Neural progenitor cell (in vitro differentiated cells): ENCODE data around the gene NKX2-1. TPM values are rescaled to one million over a fixed set of nuclear protein-coding genes. Genes with fewer than 3 reads are reported as not detected.

Source experiments
- DNase-seq: peaks from one replicate; pipeline ENCODE4 v3.0.0-alpha.2; 2016; ENCODE audit warnings: low spot score
- H2AFZ ChIP-seq: fragments of 200-600 bp; sonication (generic); replicated peaks from 2 replicates; pipeline ENCODE4 v1.6.1; 2016; ENCODE audit warnings: antibody characterized with exemption
- H3F3A ChIP-seq: fragments of 200-600 bp; sonication (generic); 2 replicates; pipeline ENCODE4 v1.6.1; 2016; ENCODE audit warnings: antibody characterized with exemption, low read depth
- H3K27ac ChIP-seq: fragments of 200-600 bp; sonication (generic); 2 replicates; pipeline ENCODE4 v1.5.1; 2016; ENCODE audit warnings: mild to moderate bottlenecking
- H3K27me3 ChIP-seq: fragments of 200-600 bp; sonication (generic); 2 replicates; pipeline ENCODE4 v1.6.1; 2016; ENCODE audit warnings: mild to moderate bottlenecking, moderate library complexity
- H3K36me3 ChIP-seq: fragments of 200-600 bp; sonication (generic); 2 replicates; pipeline ENCODE4 v1.5.1; 2016
- H3K4me1 ChIP-seq: fragments of 200-600 bp; sonication (generic); 2 replicates; pipeline ENCODE4 v1.6.1; 2016; ENCODE audit warnings: mixed run types
- H3K4me2 ChIP-seq: fragments of 200-600 bp; sonication (generic); 2 replicates; pipeline ENCODE4 v1.6.1; 2016
- H3K4me3 ChIP-seq: fragments of 200-600 bp; sonication (generic); 2 replicates; pipeline ENCODE4 v1.5.1; 2016
- H3K79me2 ChIP-seq: fragments of 200-600 bp; sonication (generic); 2 replicates; pipeline ENCODE4 v1.6.1; 2016; ENCODE audit warnings: low read depth
- H3K9ac ChIP-seq: fragments of 200-600 bp; sonication (generic); 2 replicates; pipeline ENCODE4 v1.6.1; 2016
- H3K9me3 ChIP-seq: fragments of 200-600 bp; sonication (generic); 2 replicates; pipeline ENCODE4 v1.5.1; 2016; ENCODE audit warnings: low read depth
- H4K20me1 ChIP-seq: fragments of 200-600 bp; sonication (generic); 2 replicates; pipeline ENCODE4 v1.6.1; 2016; ENCODE audit warnings: low read depth
- H3K27ac Mint-ChIP-seq: 3 replicates; pipeline ENCODE4 v1.8.0; 2021; ENCODE audit warnings: mixed read lengths
- H3K27me3 Mint-ChIP-seq: 2 replicates; pipeline ENCODE4 v1.8.0; 2022; ENCODE audit warnings: low read depth, mild to moderate bottlenecking, inconsistent platforms, moderate library complexity, mixed read lengths; ENCODE audit not compliant: insufficient read depth
- H3K36me3 Mint-ChIP-seq: 3 replicates; pipeline ENCODE4 v1.8.0; 2021; ENCODE audit warnings: mixed read lengths
- H3K4me1 Mint-ChIP-seq: 3 replicates; pipeline ENCODE4 v1.8.0; 2021; ENCODE audit warnings: mixed read lengths
- H3K4me3 Mint-ChIP-seq: 3 replicates; pipeline ENCODE4 v1.8.0; 2021; ENCODE audit warnings: mild to moderate bottlenecking, moderate library complexity, mixed read lengths
- H3K9me3 Mint-ChIP-seq: 3 replicates; pipeline ENCODE4 v1.8.0; 2020; ENCODE audit warnings: mixed read lengths
- EZH2 ChIP-seq: fragments of 200-600 bp; sonication (generic); IDR thresholded peaks from 2 replicates; pipeline ENCODE4 v1.6.1; 2017; ENCODE audit warnings: antibody characterized with exemption, mild to moderate bottlenecking, moderate library complexity
- EZH2phosphoT487 ChIP-seq: fragments of 200-600 bp; sonication (generic); IDR thresholded peaks from 2 replicates; pipeline ENCODE4 v1.6.1; 2017; ENCODE audit warnings: antibody characterized with exemption
- total RNA-seq: library from RNA; depleted of rRNA; stranded (reverse); fragments of >200 nt; gene quantifications from 2 replicates; pipeline ENCODE4 v1.2.3, GENCODE V29; 2015; ENCODE audit warnings: low replicate concordance
- TF ChIP-seq, protein P1 (sequence below): fragments of 200-600 bp; sonication (generic); IDR thresholded peaks from 2 replicates; pipeline ENCODE4 v1.5.1; 2017; ENCODE audit warnings: antibody characterized with exemption, mild to moderate bottlenecking

The NKX2-1 gene
- total RNA-seq, 1 donor from 2014 or later, result not detected

- no peak overlapping the region for H3K9ac ChIP-seq
- peaks cover 26% of the 10 kb centered on the region for H3F3A ChIP-seq
- Mint-ChIP-seq H3K27me3 (peaks cover 81% of the 10 kb centered on the region), H3K36me3 (no peaks in the 10 kb centered on the region), H3K9me3 (peaks cover 5% of the 10 kb centered on the region), H3K4me1 (peaks cover 12% of the 10 kb centered on the region), H3K27ac (no peak overlapping the region), H3K4me3 (no peak overlapping the region)
- peak overlapping the region; percentile 40 for H3K4me2 ChIP-seq
- no peaks in the 10 kb centered on the region for H3K9me3 ChIP-seq
- no peak overlapping the region for H3K27ac ChIP-seq
- H3K36me3 ChIP-seq, result no peaks in the 10 kb centered on the region
- peaks cover 100% of the 10 kb centered on the region for H3K27me3 ChIP-seq
- TF ChIP-seq, protein P1, sequence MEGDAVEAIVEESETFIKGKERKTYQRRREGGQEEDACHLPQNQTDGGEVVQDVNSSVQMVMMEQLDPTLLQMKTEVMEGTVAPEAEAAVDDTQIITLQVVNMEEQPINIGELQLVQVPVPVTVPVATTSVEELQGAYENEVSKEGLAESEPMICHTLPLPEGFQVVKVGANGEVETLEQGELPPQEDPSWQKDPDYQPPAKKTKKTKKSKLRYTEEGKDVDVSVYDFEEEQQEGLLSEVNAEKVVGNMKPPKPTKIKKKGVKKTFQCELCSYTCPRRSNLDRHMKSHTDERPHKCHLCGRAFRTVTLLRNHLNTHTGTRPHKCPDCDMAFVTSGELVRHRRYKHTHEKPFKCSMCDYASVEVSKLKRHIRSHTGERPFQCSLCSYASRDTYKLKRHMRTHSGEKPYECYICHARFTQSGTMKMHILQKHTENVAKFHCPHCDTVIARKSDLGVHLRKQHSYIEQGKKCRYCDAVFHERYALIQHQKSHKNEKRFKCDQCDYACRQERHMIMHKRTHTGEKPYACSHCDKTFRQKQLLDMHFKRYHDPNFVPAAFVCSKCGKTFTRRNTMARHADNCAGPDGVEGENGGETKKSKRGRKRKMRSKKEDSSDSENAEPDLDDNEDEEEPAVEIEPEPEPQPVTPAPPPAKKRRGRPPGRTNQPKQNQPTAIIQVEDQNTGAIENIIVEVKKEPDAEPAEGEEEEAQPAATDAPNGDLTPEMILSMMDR, result peak; percentile 49
- TF ChIP-seq EZH2phosphoT487, result peak; percentile 27
- TF ChIP-seq EZH2, result peak; percentile 61
- peaks cover 23% of the 10 kb centered on the region for H3K4me1 ChIP-seq
- no peak overlapping the region for H2AFZ ChIP-seq
- H3K79me2 ChIP-seq, result no peaks in the 10 kb centered on the region
- peaks cover 85% of the 10 kb centered on the region for H4K20me1 ChIP-seq
- peak; percentile 77 for DNase-seq
- no peak overlapping the region for H3K4me3 ChIP-seq
These were observed 1.7 kb upstream of the NKX2-1 start for GRCh38 chr14:36521598-36522345.

- Histone ChIP-seq H3K4me1 (peaks cover 23% of the 10 kb centered on the region), H3K4me2 (peak overlapping the region; percentile 60), H3K9ac (no peak overlapping the region), H3K27me3 (peaks cover 100% of the 10 kb centered on the region), H3K9me3 (no peaks in the 10 kb centered on the region), H3K36me3 (no peaks in the 10 kb centered on the region), H3K27ac (no peak overlapping the region), H4K20me1 (peaks cover 94% of the 10 kb centered on the region), H2AFZ (no peak overlapping the region), H3K4me3 (peak overlapping the region; percentile 5), H3F3A (peaks cover 28% of the 10 kb centered on the region), H3K79me2 (no peaks in the 10 kb centered on the region)
- Mint-ChIP-seq H3K36me3 (no peaks in the 10 kb centered on the region), H3K4me3 (no peak overlapping the region), H3K9me3 (peaks cover 5% of the 10 kb centered on the region), H3K27me3 (peaks cover 81% of the 10 kb centered on the region), H3K4me1 (peaks cover 12% of the 10 kb centered on the region), H3K27ac (no peak overlapping the region)
- TF ChIP-seq, protein P1, result peak; percentile 53
- TF ChIP-seq EZH2phosphoT487 (peak; percentile 77), EZH2 (peak; percentile 87)
- DNase-seq, result peak; percentile 84
These were observed 831 bp upstream of the NKX2-1 start for GRCh38 chr14:36520601-36521525.

DNA sequence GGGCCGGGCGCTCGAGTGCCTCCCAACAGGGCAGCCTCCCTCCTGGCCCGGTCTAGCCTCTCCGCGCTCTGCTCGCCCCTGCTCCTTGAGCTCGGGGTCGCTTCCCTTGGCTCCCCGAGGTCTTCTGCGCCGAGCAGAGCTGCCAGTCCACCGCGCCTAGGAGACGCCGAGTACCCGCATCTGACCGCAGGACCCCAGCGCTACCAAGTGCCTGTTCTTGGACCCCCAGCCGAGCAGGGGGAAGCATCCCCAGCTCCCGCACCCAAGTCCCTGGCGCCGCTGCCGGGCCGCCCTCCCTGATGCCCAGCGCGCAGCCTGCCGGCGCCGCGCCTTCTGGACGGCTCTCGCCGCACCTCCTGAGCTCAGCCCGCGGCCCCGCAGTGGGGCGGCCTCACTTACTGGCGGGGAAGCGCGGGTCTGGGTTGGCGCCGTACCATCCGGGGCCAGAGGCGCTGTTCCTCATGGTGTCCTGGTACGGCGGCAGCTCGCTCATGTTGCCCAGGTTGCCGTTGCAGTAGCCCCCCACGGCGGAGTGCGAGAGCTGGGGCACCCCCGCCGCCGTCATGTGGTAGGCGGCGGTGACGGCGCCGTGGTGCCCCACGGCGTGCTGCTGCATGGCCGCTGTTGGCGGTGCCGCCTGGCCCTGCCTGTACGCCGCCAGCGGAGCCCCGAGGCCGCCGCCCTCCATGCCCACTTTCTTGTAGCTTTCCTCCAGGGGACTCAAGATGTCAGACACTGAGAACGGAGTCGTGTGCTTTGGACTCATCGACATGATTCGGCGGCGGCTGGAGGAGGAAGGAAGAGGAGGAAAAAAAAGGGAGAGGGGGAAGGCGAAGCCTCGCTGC is 1.2 kb downstream of the NKX2-1 start:
- Histone ChIP-seq H3K4me3 (peak overlapping the region; percentile 15), H3K79me2 (no peaks in the 10 kb centered on the region), H3K36me3 (no peaks in the 10 kb centered on the region), H3K4me2 (peak overlapping the region; percentile 60), H2AFZ (no peak overlapping the region), H3K27me3 (peaks cover 100% of the 10 kb centered on the region), H3K9ac (no peak overlapping the region), H3K9me3 (no peaks in the 10 kb centered on the region), H4K20me1 (peaks cover 98% of the 10 kb centered on the region), H3F3A (peaks cover 42% of the 10 kb centered on the region), H3K27ac (no peak overlapping the region), H3K4me1 (peaks cover 23% of the 10 kb centered on the region)
- Mint-ChIP-seq H3K27me3 (peaks cover 84% of the 10 kb centered on the region), H3K36me3 (no peaks in the 10 kb centered on the region), H3K4me1 (peaks cover 12% of the 10 kb centered on the region), H3K9me3 (peaks cover 4% of the 10 kb centered on the region), H3K4me3 (no peak overlapping the region), H3K27ac (no peak overlapping the region)
- peak; percentile 60 for DNase-seq
- TF ChIP-seq, protein P1, result no peak
- TF ChIP-seq EZH2 (peak; percentile 99), EZH2phosphoT487 (peak; percentile 99)
